ENCODE results near the gene RPS6KA1. TPM values are rescaled to one million over a fixed set of nuclear protein-coding genes. Genes with fewer than 3 reads are reported as not detected.

The RPS6KA1 gene
- total RNA-seq, 2 experiments from 2014 or later: 29.1 to 29.6 TPM

DNA sequence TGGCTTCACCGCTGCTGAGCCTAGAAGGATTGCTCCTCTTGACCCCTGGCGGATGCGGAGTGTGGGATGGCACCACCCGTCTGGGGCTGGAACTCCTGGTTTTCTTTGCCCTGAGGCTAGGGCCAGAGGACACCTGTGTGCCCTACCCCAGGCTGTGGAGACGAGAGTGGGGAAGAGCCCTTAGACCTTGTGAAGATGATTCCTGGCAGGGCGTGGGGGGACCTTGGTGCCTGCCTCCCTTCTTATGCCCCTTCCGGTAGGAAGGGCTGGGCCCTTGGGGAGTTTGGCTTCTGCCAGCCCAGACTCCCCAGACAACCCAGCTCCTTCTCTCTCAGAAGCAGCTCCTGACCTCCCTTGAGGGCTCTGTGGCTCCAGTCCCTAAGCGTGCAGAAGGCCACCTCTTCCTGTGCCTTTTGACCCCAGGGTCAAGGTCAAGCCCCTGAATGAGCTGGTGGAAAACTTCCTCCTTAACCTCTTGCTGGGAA is 891 bp downstream of the RPS6KA1 start:
- intact Hi-C loops (cut with DNase I, micrococcal nuclease): no loop called here
- H3K27me3 Mint-ChIP-seq: no peaks in the 10 kb centered on the region

DNA sequence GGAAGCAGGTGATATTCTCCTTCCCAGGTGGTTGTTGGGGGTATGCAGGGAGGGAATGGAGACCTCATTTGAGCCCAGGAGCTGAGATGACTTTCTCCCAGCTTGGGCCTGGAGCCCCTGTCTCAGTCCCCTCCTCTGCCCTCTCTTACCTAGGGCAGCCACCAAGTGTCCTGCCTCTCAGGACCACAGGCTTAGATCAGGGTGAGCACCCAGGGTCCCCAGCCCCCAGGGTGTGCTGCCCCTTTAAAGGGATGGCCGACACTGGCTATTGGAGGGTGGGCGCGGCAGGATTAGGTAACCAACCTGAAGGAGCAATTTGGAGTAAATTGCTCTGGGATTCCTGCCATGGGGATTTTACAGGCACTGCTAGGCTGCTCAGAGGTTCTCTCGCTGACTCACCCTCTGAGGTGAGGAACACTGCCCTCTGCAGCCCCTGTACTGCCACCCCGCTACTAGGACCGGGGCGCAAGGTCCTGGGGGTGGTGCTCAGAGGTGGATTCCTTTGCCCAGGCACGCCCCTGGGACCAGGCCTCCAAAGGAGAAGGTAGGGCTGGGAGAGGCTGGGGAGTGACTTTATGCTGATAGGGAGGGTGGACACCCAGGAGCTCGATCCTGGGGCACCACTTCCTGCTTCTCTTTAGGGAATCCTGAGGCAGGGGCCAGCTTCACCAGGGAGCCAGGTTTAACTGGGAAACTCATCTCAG is 1.5 kb downstream of the RPS6KA1 start:
- Mint-ChIP-seq H3K4me3 (peak overlapping the region; percentile 86), H3K27me3 (no peaks in the 10 kb centered on the region), H3K4me1 (ENCODE audit: low read depth) (peaks cover 29% of the 10 kb centered on the region), H3K9me3 (no peaks in the 10 kb centered on the region), H3K36me3 (ENCODE audit: low read depth) (no peaks in the 10 kb centered on the region), H3K27ac (no peak overlapping the region)
- POLR2A ChIA-PET: interaction anchor here (0.8 to 4.1 kb wide), 5 partner anchors 8 to 34 kb away, joined by 3 to 28 read pairs (median 10); no protein-coding TSS in a partner anchor
- Histone ChIP-seq H3K27ac (ENCODE audit: low read depth in 1 of 2, low read length in 2 of 2) (no peak overlapping the region), H3K9me3 (ENCODE audit: control insufficient read depth in 1 of 2, insufficient read depth in 1 of 2, low read length in 2 of 2) (no peaks in the 10 kb centered on the region), H3K4me1 (ENCODE audit: insufficient read depth, low read length) (peaks cover 54% of the 10 kb centered on the region), H3K4me3 (ENCODE audit: low read length) (peak overlapping the region; percentile 72), H3K27me3 (ENCODE audit: control insufficient read depth in 1 of 2, insufficient read depth in 2 of 2, low read length in 2 of 2) (no peaks in the 10 kb centered on the region), H3K36me3 (ENCODE audit: insufficient read depth, low read length) (no peaks in the 10 kb centered on the region)
- TF ChIP-seq, protein P1, sequence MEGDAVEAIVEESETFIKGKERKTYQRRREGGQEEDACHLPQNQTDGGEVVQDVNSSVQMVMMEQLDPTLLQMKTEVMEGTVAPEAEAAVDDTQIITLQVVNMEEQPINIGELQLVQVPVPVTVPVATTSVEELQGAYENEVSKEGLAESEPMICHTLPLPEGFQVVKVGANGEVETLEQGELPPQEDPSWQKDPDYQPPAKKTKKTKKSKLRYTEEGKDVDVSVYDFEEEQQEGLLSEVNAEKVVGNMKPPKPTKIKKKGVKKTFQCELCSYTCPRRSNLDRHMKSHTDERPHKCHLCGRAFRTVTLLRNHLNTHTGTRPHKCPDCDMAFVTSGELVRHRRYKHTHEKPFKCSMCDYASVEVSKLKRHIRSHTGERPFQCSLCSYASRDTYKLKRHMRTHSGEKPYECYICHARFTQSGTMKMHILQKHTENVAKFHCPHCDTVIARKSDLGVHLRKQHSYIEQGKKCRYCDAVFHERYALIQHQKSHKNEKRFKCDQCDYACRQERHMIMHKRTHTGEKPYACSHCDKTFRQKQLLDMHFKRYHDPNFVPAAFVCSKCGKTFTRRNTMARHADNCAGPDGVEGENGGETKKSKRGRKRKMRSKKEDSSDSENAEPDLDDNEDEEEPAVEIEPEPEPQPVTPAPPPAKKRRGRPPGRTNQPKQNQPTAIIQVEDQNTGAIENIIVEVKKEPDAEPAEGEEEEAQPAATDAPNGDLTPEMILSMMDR (IDR thresholded peaks at IDR 0.05): no peak
- DNase-seq: peak in 2 of 14 experiments; percentile 47 to 56
- no peak for ATAC-seq (ENCODE audit: poor library complexity)
- intact Hi-C loops (cut with DNase I, micrococcal nuclease): no loop called here
- CTCF ChIA-PET: interaction anchor here (1.4 to 4.0 kb wide), 3 partner anchors 11 to 258 kb away, joined by 3 to 20 read pairs (median 7); no protein-coding TSS in a partner anchor

More for the DNA sequence above, 891 bp downstream of the RPS6KA1 start:
- peaks cover 48% of the 10 kb centered on the region for H3K4me1 ChIP-seq (ENCODE audit: insufficient read depth, low read length)
- no peaks in the 10 kb centered on the region for H3K27me3 ChIP-seq (ENCODE audit: control insufficient read depth in 1 of 2, insufficient read depth in 2 of 2, low read length in 2 of 2)
- peaks cover 29% of the 10 kb centered on the region for H3K4me1 Mint-ChIP-seq (ENCODE audit: low read depth)
- no peak overlapping the region for H3K27ac Mint-ChIP-seq
- ATAC-seq (ENCODE audit: poor library complexity) (no peak), DNase-seq (peak in 1 of 14 experiments; percentile 27)
- H3K4me3 Mint-ChIP-seq: peak overlapping the region; percentile 86
- CTCF ChIA-PET: interaction anchor here (1.4 to 4.0 kb wide), 3 partner anchors 12 to 258 kb away, joined by 3 to 20 read pairs (median 7); no protein-coding TSS in a partner anchor
- H3K27ac ChIP-seq (ENCODE audit: low read depth in 1 of 2, low read length in 2 of 2): peak overlapping the region in 1 of 2 donors; percentile 11
- no peaks in the 10 kb centered on the region for H3K36me3 ChIP-seq (ENCODE audit: insufficient read depth, low read length)
- no peaks in the 10 kb centered on the region for H3K9me3 Mint-ChIP-seq
- H3K4me3 ChIP-seq (ENCODE audit: low read length): peak overlapping the region; percentile 72
- TF ChIP-seq, protein P1 (IDR thresholded peaks at IDR 0.05): no peak
- POLR2A ChIA-PET: interaction anchor here (0.8 to 4.1 kb wide), 5 partner anchors 8 to 34 kb away, joined by 3 to 28 read pairs (median 10); no protein-coding TSS in a partner anchor
- H3K36me3 Mint-ChIP-seq (ENCODE audit: low read depth): no peaks in the 10 kb centered on the region
- no peaks in the 10 kb centered on the region for H3K9me3 ChIP-seq (ENCODE audit: control insufficient read depth in 1 of 2, insufficient read depth in 1 of 2, low read length in 2 of 2)

DNA sequence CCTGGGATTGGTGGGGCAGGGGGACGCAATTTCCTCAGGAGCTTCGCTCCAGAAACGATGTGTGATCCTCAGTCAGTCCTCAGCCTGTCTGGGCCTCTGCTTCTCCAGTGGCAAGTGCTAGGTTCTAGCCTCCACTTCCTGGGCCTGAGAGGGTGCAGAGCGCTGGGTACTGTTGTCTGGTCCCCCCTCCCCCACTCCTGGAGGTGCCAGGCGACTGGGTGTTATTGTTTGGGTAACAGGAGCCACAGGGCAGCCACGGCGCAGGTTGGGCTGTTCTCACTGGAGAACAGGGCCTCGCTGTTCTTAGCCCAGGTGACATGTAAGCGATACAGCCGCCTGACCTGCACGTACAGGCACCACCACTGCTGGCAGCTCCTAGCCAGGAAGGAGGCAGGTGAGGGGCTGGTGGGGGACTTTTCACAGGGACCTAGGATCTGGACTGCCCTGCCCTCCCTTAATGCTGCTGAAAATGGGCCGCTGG is 2.1 kb downstream of the RPS6KA1 start:
- POLR2A ChIA-PET: interaction anchor here (0.7 to 4.1 kb wide), 3 partner anchors 7 to 31 kb away, joined by 3 to 28 read pairs (median 18); no protein-coding TSS in a partner anchor
- intact Hi-C loops (cut with DNase I, micrococcal nuclease): no loop called here
- Histone ChIP-seq H3K4me1 (ENCODE audit: insufficient read depth, low read length) (peaks cover 58% of the 10 kb centered on the region), H3K4me3 (ENCODE audit: low read length) (no peak overlapping the region), H3K9me3 (ENCODE audit: control insufficient read depth in 1 of 2, insufficient read depth in 1 of 2, low read length in 2 of 2) (no peaks in the 10 kb centered on the region), H3K27ac (ENCODE audit: low read depth in 1 of 2, low read length in 2 of 2) (no peak overlapping the region), H3K27me3 (ENCODE audit: control insufficient read depth in 1 of 2, insufficient read depth in 2 of 2, low read length in 2 of 2) (no peaks in the 10 kb centered on the region), H3K36me3 (ENCODE audit: insufficient read depth, low read length) (no peaks in the 10 kb centered on the region)
- H3K9me3 Mint-ChIP-seq: no peaks in the 10 kb centered on the region
- CTCF ChIA-PET: interaction anchor here (1.4 to 2.2 kb wide), 2 partner anchors 10 to 257 kb away, joined by 3 to 7 read pairs; no protein-coding TSS in a partner anchor
- DNase-seq: peak in 1 of 14 experiments; percentile 34
- H3K4me3 Mint-ChIP-seq: no peak overlapping the region
- no peak for ATAC-seq (ENCODE audit: poor library complexity)
- H3K36me3 Mint-ChIP-seq (ENCODE audit: low read depth): no peaks in the 10 kb centered on the region
- TF ChIP-seq, protein P1 (IDR thresholded peaks at IDR 0.05): no peak
- H3K27ac Mint-ChIP-seq: no peak overlapping the region
- no peaks in the 10 kb centered on the region for H3K27me3 Mint-ChIP-seq
- H3K4me1 Mint-ChIP-seq (ENCODE audit: low read depth): peaks cover 29% of the 10 kb centered on the region

Data from CD4-positive, alpha-beta T cell (primary cell).